GM12878 (cell line): ENCODE measurements around the gene POLRMT.

ENCODE experiments used
- BACH1 ChIP-seq: fragments of 450-650 bp; IDR thresholded peaks from 2 replicates; pipeline ENCODE4 v1.6.1; 2017; ENCODE audit warnings: mild to moderate bottlenecking, borderline replicate concordance
- E4F1 ChIP-seq: fragments of 450-650 bp; IDR thresholded peaks from 2 replicates; pipeline ENCODE4 v1.6.1; 2018; ENCODE audit warnings: borderline replicate concordance, mild to moderate bottlenecking; ENCODE audit not compliant: partially characterized antibody
- EP300 ChIP-seq, 2 experiments: fragments of 150-350 bp in 1 of 2; IDR thresholded peaks; 2 replicates each; pipeline ENCODE4 v1.6.1; 2011 to 2012; ENCODE audit warnings: low read depth in 2 of 2, low read length in 2 of 2, borderline replicate concordance in 1 of 2, improper control_type of control experiment in 1 of 2, inconsistent platforms in 1 of 2; ENCODE audit not compliant: control insufficient read depth in 1 of 2
- POLR2AphosphoS5 ChIP-seq: IDR thresholded peaks from 2 replicates; pipeline ENCODE4 v1.6.1; 2011; ENCODE audit warnings: mild to moderate bottlenecking, low read length, inconsistent platforms
- RAD51 ChIP-seq: fragments of 450-650 bp; IDR thresholded peaks from 2 replicates; pipeline ENCODE4 v1.6.1; 2016; ENCODE audit warnings: moderate library complexity, mild to moderate bottlenecking, inconsistent platforms
- RFX5 ChIP-seq: IDR thresholded peaks from 2 replicates; pipeline ENCODE4 v1.6.1; 2011; ENCODE audit warnings: low read depth, low read length, improper control_type of control experiment
- TCF12 ChIP-seq: IDR thresholded peaks from 2 replicates; pipeline ENCODE4 v1.6.1; 2011; ENCODE audit warnings: low read depth, mild to moderate bottlenecking, low read length
- TF ChIP-seq, protein P1 (sequence below), 3 experiments: IDR thresholded peaks in 2 of 3; conservative IDR thresholded peaks in 1 of 3; 2 replicates each; pipeline ENCODE4 v1.5.1; 2011; ENCODE audit warnings: low read depth in 3 of 3, low read length in 3 of 3, mild to moderate bottlenecking in 3 of 3, control low read depth in 2 of 3, moderate library complexity in 2 of 3, inconsistent platforms in 1 of 3, mixed read lengths in 1 of 3; ENCODE audit not compliant: control insufficient read depth in 2 of 3, insufficient read depth in 1 of 3; ENCODE audit errors: extremely low read depth in 1 of 3
- TF ChIP-seq, protein P2 (sequence below): IDR thresholded peaks from 2 replicates; pipeline ENCODE4 v1.6.1; 2012; ENCODE audit warnings: low read depth, low read length, improper control_type of control experiment

- TF ChIP-seq RFX5 (no peak), TCF12 (no peak), EP300 (IDR thresholded peaks at IDR 0.05; ENCODE audit: borderline replicate concordance in 1 of 2, control insufficient read depth in 1 of 2, low read depth in 2 of 2, low read length in 2 of 2) (no peak), RAD51 (no peak), POLR2AphosphoS5 (no peak), BACH1 (no peak), E4F1 (no peak)
- TF ChIP-seq, protein P1, sequence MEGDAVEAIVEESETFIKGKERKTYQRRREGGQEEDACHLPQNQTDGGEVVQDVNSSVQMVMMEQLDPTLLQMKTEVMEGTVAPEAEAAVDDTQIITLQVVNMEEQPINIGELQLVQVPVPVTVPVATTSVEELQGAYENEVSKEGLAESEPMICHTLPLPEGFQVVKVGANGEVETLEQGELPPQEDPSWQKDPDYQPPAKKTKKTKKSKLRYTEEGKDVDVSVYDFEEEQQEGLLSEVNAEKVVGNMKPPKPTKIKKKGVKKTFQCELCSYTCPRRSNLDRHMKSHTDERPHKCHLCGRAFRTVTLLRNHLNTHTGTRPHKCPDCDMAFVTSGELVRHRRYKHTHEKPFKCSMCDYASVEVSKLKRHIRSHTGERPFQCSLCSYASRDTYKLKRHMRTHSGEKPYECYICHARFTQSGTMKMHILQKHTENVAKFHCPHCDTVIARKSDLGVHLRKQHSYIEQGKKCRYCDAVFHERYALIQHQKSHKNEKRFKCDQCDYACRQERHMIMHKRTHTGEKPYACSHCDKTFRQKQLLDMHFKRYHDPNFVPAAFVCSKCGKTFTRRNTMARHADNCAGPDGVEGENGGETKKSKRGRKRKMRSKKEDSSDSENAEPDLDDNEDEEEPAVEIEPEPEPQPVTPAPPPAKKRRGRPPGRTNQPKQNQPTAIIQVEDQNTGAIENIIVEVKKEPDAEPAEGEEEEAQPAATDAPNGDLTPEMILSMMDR (IDR thresholded peaks at IDR 0.05 in 2 of 3, conservative IDR thresholded peaks at IDR 0.05 in 1 of 3; ENCODE audit: control insufficient read depth in 2 of 3, extremely low read depth in 1 of 3, insufficient read depth in 1 of 3, low read depth in 3 of 3, low read length in 3 of 3) = no peak
- TF ChIP-seq, protein P2, sequence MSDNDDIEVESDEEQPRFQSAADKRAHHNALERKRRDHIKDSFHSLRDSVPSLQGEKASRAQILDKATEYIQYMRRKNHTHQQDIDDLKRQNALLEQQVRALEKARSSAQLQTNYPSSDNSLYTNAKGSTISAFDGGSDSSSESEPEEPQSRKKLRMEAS = no peak
Observed at GRCh38 chr19:604355-604754, 29.0 kb downstream of the POLRMT start.
